ENCODE results near the gene HOXB3.

Gene HOXB3

DNA sequence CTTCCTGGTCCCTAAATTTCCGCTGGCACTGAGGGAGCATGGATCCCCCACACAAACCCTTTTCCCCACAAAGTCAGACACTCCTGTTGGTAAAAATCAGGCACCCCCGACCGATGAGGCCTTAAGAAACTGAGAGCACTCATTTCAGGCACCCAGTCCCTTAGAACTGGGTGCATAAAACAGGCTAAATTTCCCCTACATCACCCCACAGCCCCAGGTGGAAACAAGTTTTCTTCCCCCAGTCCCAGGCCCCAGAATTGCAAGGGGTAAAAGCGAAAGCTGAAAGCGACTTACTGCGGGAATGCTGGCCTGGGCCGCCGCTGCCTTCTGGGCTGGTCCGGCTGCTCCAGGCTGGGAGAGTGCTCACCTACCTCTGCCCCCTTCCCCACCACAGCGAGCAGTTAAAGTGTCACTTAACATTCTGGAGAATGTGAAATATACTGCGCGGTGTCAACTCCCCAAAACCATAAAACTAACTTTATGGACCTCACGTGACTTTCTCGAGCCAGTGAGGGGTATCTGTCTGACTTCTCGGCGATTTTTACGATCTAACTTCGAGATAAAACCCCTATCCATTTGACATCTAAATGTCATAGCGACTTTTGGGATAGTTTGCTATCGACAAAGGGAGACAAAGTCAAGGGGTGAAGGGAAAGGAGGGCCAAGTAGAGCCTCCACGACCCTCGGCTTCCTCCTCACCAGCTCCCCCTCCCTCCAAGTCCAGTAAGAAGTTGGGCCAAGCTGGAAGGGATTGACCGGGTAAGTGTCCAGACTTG is at the start of gene HOXB3:
TSS of gene HOXB3 (minus strand) at position 411 of the 776 bp plus-strand sequence. CDS start 37,767 bp downstream, outside the sequence.
- DNase-seq, result no peak

DNA sequence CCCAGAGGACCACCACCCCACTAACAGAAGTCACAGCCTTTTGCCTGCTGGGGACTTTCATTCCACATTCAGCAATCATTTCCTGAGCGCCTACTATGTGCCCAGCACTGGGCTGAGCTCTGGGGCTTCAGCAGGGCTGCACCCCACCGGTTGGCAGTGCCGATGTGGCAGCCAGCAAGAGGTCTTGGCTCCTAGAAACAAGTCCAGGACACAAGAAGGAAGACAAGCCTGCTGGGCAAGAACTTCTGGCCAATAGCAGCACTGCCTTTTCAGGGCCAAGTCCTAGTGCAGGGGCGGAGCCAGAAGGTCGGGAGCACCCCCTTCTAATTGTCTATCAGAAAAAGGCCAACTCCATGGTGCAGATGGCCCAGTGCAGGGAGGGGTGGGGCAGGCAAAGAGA is 49.1 kb upstream of the HOXB3 start:
- DNase-seq, result no peak

DNA sequence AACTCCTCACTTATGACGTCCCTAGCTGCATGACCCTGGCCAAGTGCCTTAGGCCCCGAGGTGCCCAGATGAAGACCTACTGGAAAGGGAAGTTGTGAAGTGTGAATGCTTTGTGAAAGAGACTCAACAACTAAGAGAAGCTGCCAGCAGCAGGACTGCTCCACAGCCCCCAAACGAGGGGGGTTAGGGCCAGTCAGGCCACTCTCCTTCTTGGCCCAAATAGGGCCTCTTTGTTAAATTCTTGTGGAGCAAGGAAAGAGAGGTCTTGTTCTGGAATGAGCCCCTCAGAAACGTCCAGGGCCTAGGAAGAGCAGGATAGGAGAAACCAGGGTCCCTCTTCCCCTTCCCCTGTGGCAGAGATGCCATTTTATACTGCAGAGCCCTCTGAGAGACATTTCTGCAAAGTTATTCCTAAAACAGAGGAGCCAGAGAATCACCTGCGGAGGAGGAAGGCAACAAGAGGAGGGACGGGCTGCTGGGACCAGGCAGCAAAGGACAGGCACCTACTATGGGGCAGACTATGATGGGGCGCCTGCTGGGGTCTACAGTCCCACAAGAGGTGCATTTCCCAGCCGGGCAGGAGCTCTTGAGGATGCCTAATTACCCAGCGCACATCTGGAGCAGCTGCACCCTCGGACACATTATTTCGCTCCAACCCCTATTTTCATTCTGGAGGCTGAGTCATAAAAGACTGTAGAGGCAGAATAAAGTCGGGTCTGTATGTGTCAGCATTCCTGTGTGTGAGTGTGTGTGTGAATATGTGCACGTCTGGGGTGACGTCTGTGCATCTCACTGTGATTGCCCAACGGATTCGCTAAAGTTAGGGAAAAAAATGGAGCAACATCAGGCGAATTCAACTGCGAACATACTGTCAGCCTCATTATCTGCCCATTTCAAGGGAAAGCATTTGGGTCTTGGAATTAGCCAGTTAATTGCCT is 47.6 kb upstream of the HOXB3 start:
- no peak for DNase-seq

DNA sequence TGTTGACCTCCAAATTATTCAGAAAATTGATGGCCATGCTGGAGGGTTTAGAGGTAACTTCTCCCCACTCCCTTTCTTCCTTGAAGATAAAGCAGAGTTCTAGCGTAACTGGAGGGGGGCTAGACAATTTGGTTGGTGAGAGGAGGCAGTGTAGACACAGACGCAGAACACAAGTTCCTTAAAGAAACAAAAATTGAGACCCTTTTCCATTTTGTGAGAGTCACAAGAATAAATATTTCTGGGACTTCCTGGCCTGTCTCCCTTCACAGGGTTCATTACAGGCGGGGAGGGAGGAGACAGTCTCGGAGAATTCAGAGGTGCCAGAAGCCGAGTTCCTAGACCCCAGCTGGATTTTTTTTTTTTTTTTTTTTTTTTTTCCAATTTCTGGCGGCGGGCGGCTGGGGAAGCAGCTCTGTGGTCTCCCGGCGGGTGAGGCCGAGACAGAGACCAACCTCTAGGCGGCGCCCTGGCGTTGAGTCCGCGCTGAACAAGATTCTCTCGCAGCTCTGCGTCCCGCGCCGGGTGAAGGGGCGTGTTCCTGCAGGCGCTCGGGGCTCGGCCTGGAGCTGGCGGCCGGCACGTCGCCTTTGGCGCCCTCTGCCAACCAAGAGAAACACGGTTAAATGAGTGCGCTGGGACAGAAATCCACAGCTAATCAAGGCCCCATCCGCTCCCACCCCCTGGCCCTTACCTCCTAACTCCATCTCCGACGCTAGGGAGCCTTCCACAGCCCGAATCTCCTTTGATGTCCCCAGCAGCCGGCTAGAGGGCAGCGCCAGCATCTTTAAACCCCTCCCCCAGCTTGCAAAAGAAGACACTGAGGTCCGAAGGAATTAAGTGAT is 46.4 kb upstream of the HOXB3 start:
- no peak for DNase-seq

DNA sequence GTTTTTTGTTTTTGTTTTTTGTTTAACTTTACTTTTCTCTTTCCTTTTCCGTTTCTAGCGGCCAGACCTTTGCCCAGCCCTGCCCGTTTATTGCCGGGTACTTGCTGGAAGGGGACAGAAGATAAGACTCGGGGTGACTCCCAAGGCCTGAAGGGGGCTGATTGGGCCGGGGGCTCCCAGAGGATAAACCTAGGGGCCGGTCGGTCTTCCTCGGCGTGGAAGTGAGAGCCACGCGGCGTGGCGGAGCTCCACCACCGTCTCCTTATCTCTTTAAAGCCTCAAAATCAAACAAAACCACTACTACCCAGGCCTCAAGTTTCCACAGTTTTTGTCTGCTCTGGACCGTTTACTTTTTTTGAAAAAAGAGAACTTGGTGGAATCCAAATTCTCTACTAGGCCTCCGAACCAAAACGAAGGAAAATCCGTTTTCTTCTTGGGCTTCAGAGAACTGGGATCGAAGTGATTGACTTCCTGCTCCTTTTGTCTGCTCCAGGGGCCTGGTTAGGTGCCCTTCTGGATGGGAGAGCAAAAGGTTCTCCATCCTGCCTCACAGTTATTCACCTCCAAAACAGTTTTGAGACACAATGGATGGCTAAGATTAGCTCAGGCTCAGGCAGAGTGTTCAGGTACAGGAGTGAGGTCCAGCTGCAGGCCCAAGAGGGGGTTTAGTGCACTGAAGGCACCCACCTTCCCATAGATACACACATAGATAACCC is 44.6 kb upstream of the HOXB3 start:
- DNase-seq, result no peak

DNA sequence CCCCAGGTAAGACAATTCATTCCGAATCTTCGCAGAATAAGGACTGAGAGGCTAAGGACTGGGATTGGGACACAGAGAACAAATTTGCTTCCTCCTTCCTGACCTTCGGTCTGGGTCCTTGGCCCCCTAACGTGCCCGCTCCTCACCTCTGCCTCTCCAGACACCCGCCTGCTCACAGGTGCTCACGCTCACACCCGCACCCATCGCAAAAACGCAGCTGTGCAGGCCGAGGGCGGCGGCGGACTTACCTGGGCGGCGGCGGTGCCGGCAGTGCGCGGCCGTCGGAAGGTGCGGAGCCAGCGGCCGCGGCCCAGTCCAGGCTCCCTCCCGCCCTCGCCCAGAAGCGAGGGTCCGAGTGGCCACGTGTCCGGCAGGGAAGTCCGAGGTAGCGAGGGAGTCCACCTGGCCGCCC is 43.2 kb upstream of the HOXB3 start:
- DNase-seq, result no peak

DNA sequence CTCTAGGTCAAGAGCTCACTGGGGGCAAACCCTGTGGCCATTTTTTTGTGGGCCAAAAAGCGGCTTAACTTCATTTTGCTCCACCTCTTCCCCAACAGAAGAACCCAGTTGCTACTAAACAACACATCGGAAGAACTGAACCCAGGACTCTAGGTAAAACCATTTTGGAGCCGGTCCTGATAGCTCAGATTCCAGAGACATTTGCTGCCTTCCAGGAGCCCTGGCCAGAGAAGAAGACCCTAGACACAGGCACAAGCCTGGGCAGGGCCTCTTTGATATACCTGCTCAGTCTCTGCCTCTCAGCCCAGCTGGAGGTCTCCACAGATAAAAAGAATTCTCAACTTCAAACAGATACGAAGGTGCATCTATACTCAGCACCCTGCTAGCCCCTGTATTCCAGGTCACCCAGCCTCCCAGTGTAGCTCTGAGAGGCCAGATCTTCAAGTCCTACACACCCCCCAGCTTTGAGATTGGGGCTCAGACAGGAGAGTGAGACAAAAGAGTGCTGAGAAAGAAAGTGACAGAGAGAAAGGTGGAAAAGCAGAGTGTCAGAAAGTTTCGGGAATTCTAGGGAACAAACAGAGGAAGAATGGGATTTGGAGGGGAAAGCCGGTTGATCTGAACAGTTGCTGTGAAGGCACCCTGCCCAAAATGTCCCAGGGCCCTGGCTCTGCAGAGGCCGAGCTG is 42.7 kb upstream of the HOXB3 start:
- no peak for DNase-seq

DNA sequence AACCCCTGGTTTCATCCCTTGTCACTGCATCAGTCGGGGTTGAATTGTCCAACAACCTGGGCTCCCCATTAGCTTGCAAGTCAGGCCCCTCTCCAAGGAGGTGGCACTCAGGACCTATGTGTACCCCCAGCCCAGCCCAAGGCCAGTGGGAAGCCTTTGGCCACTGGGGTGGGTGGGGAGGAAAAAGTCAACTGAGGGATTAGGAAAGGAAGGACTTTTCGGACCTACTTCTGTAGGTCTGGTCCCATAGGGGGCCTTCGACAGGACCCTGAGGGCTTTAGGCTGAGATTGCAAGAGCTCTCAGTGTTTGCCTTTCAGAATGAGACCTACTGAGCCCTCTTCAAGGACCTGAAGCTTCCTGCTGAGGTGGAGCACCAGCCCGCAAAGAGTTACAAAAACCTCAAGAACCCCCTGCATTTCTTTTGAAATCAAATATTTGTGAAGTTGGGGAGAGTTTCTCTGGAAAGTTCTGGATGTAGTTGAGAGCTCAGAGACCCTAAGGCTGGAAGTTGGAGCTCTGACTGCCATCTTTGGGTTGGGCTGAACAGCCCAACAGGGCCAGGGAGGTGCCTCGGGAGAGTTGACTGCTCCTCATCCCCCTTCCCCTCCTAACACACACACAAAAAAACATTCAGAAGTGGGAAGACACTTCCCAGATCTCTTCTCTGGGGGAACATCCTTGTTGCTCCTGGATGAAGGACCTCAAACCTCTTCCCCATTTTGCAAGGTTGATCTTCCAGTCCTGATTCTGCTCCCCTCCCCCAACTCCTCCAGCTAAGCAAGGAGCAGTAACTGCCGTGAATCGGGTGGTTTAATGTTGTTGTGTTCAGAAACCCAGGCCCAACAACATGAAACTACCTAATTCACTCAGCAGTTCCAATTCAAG is 41.9 kb upstream of the HOXB3 start:
- no peak for DNase-seq

DNA sequence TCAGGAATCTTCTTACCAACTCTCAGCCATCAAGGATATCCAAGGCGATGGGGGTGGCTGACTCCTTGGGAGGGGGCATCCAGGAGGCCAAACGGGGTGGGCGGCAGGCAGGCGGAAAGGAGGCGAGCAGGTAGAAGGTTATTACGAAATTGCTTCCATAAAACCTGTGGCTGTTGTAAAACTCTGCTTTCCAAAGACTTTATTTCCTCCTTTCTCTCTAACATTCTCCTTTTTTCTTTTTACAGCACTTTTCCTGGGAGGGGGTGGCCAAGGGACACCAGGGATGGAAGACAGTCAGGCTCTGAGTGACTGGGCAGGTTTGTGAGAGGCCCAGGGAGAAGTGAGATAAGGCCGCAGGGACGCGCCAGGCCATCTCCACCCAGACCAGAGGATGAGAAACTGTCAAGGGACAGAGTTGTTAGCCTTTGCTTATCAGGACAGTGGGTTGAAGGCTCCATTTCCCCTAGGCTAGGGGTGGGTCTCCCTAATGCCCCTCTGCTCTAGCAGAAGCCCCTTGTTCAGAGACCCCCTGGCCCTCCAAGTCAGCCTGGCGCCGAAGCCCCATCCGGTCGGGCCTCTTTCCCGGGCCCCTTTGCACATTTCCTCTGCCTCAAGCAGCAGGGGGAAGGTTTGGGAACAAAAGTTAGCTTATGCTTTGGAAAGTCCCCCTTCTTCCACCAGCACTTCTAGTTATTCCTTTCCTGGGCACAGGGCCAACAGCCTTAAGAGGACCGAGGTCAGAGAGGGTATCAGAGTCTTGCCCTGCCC is 41.1 kb upstream of the HOXB3 start:
- DNase-seq, result no peak

DNA sequence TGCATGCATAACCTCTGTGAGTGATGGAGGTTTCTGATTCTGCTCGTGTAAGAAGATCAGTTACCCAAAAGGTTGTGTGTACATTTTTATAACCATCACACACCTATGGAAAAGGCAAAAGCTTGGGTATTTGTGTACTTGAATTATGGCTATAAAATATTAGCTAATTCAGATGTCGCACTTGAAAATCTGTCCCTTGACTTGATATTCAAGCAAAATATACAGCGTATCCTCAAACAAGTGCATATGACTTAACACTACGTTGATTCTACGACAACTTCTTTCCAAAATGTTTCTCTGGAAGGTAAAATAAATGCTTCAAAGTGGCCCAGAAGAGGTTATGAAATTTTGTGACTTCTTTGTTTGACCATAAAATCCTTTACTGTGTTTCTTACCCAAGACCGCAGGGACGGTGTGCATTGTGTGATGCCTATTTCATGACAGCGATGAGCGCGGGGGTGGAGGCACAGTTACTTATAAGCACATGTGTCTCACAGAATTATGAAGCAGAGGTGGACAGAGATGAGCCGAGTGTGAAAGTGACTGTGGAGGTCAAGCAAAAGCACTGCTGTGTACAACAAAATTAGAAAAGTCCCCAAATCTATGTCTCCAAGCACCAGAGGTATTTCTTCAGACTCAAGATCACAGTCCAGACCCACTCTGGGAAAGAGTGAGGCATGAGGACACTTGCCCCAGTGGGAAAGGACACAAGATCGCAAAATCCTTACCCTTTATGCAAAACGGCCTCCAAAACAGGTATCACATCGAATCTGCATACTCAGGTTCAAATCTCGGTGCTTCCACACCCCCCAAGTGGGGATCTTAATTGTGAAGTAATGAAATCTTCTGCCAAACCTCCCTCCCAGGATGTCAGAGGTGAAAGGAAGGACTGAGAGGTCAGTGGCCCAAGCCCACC is 40.2 kb upstream of the HOXB3 start:
- DNase-seq, result no peak

DNA sequence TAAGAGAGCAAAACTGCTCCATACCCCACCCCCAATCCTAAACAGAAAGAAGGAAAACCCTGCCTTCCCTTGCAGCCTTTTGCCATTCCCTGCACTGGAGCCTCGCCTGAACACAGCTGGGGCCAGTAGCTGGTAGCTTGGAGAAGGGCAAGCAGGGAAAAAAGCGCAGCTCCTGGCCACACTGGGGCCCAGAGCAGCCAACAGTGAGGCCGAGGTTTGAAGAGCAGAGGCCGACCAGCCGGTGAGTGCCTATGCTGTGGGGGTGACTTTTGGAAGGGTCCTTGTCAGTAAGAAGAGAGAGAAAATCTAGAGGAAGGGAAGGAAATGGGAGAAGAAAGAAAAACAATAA is 39.3 kb upstream of the HOXB3 start:
- DNase-seq, result no peak

DNA sequence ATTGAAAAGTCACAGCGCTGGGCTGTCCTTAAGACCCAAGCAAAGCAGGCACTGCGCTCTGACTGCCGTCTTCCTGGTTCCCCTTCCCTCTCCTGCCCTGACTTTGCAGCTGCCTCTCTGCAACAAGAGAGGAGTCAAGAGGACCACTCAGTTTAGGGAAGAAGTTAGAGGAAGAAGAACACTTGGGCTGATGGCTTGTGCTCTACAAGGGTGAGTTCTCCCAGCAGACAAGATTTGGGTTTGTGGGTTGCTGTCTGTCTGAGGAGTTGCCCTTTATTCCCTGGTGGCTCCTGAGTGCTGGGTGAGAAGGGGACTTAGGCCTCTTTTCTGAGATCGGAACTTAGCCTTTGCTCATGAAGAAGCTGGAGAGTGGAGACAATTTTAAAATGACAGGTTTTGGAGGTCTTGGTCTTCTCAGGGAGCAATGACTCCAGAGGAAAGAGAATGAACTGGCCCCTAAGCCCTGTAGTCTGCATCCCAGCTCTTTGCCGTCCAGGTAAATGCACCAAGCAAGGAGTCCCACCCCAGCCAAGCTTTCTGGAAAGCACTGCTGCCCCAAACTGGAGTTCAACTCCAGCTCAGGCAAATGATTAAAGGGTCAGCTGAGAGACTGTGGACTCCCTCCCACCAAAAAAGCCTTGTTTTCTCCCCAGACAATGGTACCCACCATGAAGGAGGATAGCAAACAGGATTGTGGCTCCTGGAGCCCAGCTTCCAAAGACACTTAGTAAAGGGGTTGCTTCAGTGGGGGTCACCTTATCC is 38.8 kb upstream of the HOXB3 start:
- DNase-seq, result no peak

DNA sequence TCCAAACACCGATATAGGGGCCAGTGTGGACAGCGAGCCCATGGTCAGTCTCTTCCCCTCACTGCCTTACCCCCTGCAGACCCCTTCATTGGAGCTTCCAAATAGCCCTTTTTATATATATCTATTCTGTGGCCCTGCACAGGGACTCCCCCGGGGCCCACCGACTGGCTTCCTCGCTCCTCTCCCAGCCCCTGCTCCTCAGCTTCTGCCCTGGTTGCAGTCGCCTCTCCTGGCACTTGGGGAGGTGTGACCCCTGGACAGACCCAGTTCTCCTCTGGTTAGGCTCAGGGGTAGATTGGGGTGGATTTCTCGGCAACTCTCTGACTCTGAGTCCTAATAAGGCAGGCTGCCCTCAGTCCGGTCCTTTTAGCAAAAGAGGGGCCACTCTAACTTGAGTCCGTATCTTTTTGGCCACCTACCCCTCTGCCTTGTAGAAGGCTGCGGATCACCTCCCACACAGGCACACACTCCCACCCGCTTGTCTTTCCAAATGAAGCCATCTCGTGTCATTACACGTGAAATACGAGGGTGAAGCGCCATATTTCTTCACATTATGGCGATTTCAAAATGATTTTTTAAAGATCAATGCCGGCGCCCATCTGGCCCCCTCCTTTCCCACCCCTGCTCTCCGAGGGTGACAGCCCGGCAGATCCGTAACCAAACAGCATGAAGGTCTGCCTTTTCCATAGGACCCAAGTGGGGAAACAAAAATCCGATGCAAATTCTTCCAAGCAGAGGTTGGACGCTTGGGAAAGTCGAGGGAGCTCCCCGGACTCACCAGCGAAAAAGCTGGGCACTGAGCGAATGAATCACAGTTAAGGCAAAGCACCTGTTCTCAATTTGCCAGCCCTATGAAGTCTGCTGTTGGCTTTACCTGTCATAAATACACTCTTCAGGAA is 37.8 kb upstream of the HOXB3 start:
- no peak for DNase-seq

DNA sequence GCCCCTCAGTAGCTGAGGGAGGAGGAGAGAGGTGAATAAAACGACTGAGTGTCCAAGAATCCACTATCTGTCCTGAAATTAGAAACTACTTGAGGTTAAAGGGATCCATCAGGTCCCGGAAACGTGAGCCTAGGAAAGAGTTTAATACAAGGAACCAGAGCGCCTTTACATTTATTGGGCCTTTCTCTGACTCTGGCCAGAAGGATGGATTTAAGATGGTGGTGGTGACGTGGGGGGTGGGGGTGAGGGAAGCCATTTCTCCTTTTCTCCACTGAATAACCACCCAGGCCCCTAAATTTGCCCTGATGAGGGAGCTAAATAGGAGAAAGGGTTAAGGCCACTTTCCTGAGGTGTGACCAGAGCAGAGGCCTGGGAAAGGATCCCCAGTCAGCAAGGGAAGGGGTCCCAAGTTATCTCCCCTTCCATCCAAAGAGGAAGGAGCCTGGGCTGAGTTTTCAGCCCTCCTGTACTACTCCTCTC is 37.1 kb upstream of the HOXB3 start:
- no peak for DNase-seq

DNA sequence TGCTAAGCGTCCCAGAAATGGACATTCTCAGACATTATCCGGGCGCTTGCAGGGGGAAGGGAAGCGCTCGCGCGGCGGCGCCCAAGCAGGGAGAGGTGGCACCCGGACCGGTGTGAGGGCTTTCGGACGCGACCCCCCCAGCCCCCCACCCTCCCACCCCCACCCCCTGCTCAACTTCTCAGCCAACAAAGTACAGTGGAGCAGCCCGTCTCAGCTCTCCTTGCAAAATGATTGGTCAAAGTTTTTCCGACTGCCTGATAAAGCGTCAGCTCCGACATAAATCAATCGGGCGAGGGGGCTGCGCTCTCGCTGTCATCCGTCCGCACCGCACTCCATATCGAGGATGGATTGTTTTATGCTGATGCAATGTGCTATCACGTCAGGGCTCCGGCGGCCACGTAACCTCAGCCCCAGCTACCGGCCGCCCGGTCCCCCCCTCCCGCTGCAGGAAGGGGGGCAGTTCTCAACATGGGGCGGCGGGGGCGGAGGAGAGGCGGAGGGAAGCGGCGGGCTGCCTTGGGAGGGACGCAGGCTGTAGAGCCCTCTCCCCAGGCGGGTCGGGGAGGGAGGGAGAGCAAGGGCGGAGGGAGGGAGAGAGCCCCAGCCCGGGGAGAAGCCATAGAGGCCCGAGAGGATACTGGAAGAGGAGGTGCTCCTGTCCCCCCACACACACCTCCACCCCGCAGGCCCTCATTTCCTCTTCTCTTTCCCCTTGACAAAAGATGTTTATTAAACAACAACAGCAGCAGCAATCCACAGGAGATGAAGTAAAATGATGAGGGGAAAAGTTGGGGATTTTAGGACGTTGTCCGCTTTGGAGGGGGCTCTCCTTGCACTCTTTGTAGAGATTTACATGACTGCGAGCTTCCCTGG is 36.4 kb upstream of the HOXB3 start, which contains the start of gene HOXB9:
TSS of gene HOXB9 (minus strand) at position 114 of the 873 bp plus-strand sequence. CDS start at position 25, 89 bp downstream.
- no peak for DNase-seq

Measured in hippocampal formation (tissue), 2 donors.